ENCODE data around the gene THSD4. TPM values are rescaled to one million over a fixed set of nuclear protein-coding genes. Genes with fewer than 3 reads are reported as not detected.

Gene THSD4
- total and polyA plus RNA-seq, 2 of the 8 experiments (the other 6 are each of a cell fraction or from before 2014, with no cell fraction given) = 2.5 to 6.2 TPM

GRCh38 chr15:71575474-71576045 is 460.3 kb downstream of the THSD4 start:
- no peak overlapping the region for H2BK120ac ChIP-seq (replicated peaks; ENCODE audit: low read depth, low read length)
- ChIA-PET POLR2A (ENCODE audit: partially characterized antibody) (interaction anchor here (0.8 kb wide), 1 partner anchor 11 kb away, joined by 3 read pairs; no protein-coding TSS in a partner anchor), CTCF (ENCODE audit: partially characterized antibody) (interaction anchor here (0.6 to 7.1 kb wide), 63 partner anchors 8 to 738 kb away, joined by 3 to 122 read pairs (median 4); no protein-coding TSS in a partner anchor)
- 53% methylated on average over 5 of the region's 5 CpGs; no CpG with 5 or more reads in 1 of the 2 experiments for WGBS, 2 experiments (ENCODE audit: extremely low coverage in 1 of 2, insufficient coverage in 1 of 2, insufficient read length in 1 of 2, insufficient replicate concordance in 2 of 2, low coverage in 1 of 2, low lambda C conversion rate in 2 of 2, missing lambda C conversion rate in 1 of 2)
- no peaks in the 10 kb centered on the region for H3K9me3 ChIP-seq (ENCODE audit: insufficient read depth in 2 of 2, low read depth in 1 of 2, low read length in 1 of 2)
- H3K4me3 ChIP-seq (ENCODE audit: extremely low read depth in 1 of 4, insufficient read depth in 2 of 4, low read depth in 3 of 4, low read length in 4 of 4) = no peak overlapping the region
- H3K23ac ChIP-seq (ENCODE audit: insufficient read length) = no peak overlapping the region
- no peak overlapping the region for H4K5ac ChIP-seq (ENCODE audit: insufficient read length, low read depth, low read length)
- no peak overlapping the region for H3K4me2 ChIP-seq (ENCODE audit: insufficient read depth in 1 of 2, low read depth in 2 of 2, low read length in 2 of 2)
- peak; percentile 32 for FAIRE-seq
- no peak overlapping the region for H3K4ac ChIP-seq (replicated peaks; ENCODE audit: insufficient read length, low read depth, low read length)
- no peak overlapping the region for H2BK20ac ChIP-seq (ENCODE audit: low read length)
- H2BK5ac ChIP-seq (ENCODE audit: low read depth, low read length) = no peak overlapping the region
- H3K79me2 ChIP-seq (ENCODE audit: control insufficient read depth in 1 of 2, insufficient read depth in 2 of 2, low read length in 2 of 2) = no peaks in the 10 kb centered on the region
- DNase-seq (ENCODE audit: low read depth in 1 of 2, low spot score in 2 of 2) = no peak
- no peak overlapping the region for H4K91ac ChIP-seq (replicated peaks; ENCODE audit: insufficient read length, low read length)
- peak in 2 of 3 experiments; percentile 36 to 47; a peak in 2 of 4 replicates for TF ChIP-seq CTCF (IDR thresholded peaks at IDR 0.05; ENCODE audit: control extremely low read depth in 1 of 3, insufficient read depth in 1 of 3, low read depth in 1 of 3, low read length in 3 of 3)
- no peak for TF ChIP-seq SIX5 (IDR thresholded peaks at IDR 0.05; ENCODE audit: low read depth, low read length)
- TF ChIP-seq RAD21 (IDR thresholded peaks at IDR 0.05 in 1 of 2, conservative IDR thresholded peaks at IDR 0.05 in 1 of 2; ENCODE audit: low read depth in 2 of 2, low read length in 2 of 2) = peak; percentile 59 to 62
- no peak for TF ChIP-seq GABPA (IDR thresholded peaks at IDR 0.05; ENCODE audit: borderline replicate concordance, insufficient read depth, low read length)
- H3K9ac ChIP-seq (replicated peaks in 1 of 4; ENCODE audit: extremely low read depth in 1 of 4, low read depth in 3 of 4, low read length in 3 of 4) = no peak overlapping the region
- H3K27ac ChIP-seq (ENCODE audit: low read depth, low read length) = no peak overlapping the region
- no peak overlapping the region for H3K18ac ChIP-seq (ENCODE audit: extremely low read depth, low read length)
- H4K8ac ChIP-seq (ENCODE audit: extremely low read depth, insufficient read depth, low read length) = no peak overlapping the region
- H3K4me1 ChIP-seq (replicated peaks in 1 of 4; ENCODE audit: control insufficient read depth in 3 of 4, insufficient read depth in 4 of 4, low read length in 3 of 4) = peaks cover 0 to 3% (median 0%) of the 10 kb centered on the region in 4 experiments; a peak in 2 of 7 replicates
- H2AFZ ChIP-seq (ENCODE audit: low read length) = no peak overlapping the region
- H3K79me1 ChIP-seq (ENCODE audit: low read depth, low read length) = no peaks in the 10 kb centered on the region
- no peaks in the 10 kb centered on the region for H4K20me1 ChIP-seq (replicated peaks in 1 of 2; ENCODE audit: control insufficient read depth in 1 of 2, insufficient read depth in 2 of 2, low read length in 2 of 2)
- no peak overlapping the region for H2BK12ac ChIP-seq (ENCODE audit: low read depth, low read length)
- no peak overlapping the region for H3K56ac ChIP-seq (replicated peaks; ENCODE audit: insufficient read length, low read depth, low read length)
- no peaks in the 10 kb centered on the region for H3K23me2 ChIP-seq (ENCODE audit: low read depth, low read length)
- no peak overlapping the region for H3K14ac ChIP-seq (ENCODE audit: insufficient read length)
- H2BK15ac ChIP-seq (ENCODE audit: low read length) = no peak overlapping the region
- H2AK5ac ChIP-seq (ENCODE audit: low read depth, low read length) = no peak overlapping the region
- H3K36me3 ChIP-seq (ENCODE audit: control insufficient read depth in 2 of 4, insufficient read depth in 4 of 4, low read length in 3 of 4) = no peaks in the 10 kb centered on the region
- no peaks in the 10 kb centered on the region for H3K27me3 ChIP-seq (replicated peaks in 1 of 4; ENCODE audit: control insufficient read depth in 3 of 4, extremely low read depth in 1 of 4, insufficient read depth in 3 of 4, low read length in 3 of 4)

All from H1 (cell line).